IPS DF 6.9 (cell line): Measurements from ENCODE around the gene BST1.
"Not testable (repeated sequence)": the region's sequence is repeated elsewhere in the genome, so short reads cannot be mapped to it uniquely, and the experiment has no call there.

Source experiments
- DNase-seq: peaks from one replicate; pipeline ENCODE4 v3.0.0-alpha.2; 2013; ENCODE audit warnings: low read depth, low spot score
- H3K27ac ChIP-seq: one replicate; pipeline ENCODE4 v1.5.1; 2013; ENCODE audit warnings: low read length, control low read depth
- H3K27me3 ChIP-seq: 2 replicates; pipeline ENCODE4 v1.6.1; 2013; ENCODE audit warnings: mild to moderate bottlenecking, low read length; ENCODE audit not compliant: control insufficient read depth, insufficient read depth
- H3K36me3 ChIP-seq: 2 replicates; pipeline ENCODE4 v1.6.1; 2013; ENCODE audit warnings: low read length; ENCODE audit not compliant: control insufficient read depth, insufficient read depth
- H3K4me1 ChIP-seq: 2 replicates; pipeline ENCODE4 v1.6.1; 2013; ENCODE audit warnings: low read length; ENCODE audit not compliant: control insufficient read depth, insufficient read depth
- H3K4me3 ChIP-seq: 2 replicates; pipeline ENCODE4 v1.5.1; 2013; ENCODE audit warnings: mild to moderate bottlenecking, low read length
- H3K9me3 ChIP-seq: 2 replicates; pipeline ENCODE4 v1.6.1; 2013; ENCODE audit warnings: low read length, inconsistent platforms; ENCODE audit not compliant: control insufficient read depth, insufficient read depth
- WGBS: extraction: QIAGEN DNeasy Blood & Tissue Kit; methylation state at CpG from one replicate; pipeline ENCODE4 v1.1.7; 2013; ENCODE audit warnings: mixed read lengths, missing lambda C conversion rate; ENCODE audit not compliant: insufficient read length, insufficient coverage; 5-methylcytosine and 5-hydroxymethylcytosine counted together

The BST1 gene

DNA sequence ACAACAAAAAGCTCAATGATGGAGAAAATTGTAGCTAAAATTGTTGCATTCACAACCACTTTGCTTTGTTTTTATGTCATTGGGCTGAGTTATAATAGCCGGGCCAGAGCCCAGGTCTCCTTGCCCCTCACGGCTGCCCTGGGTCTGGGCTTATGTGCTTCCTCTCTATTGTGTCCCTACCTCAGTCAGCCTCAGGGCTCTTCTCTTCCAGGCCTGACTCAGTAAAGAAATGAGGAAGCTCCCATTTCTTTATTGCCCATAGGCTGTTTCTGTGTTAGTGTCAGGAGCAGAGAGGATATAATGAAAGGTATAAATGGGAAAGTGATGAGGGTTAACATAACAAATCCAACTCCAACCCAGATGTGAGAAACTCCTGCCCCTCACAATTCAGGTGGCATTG, 18.0 kb downstream of the BST1 start:
- no CpG with 5 or more reads among the region's 2 CpGs for WGBS
- Histone ChIP-seq H3K4me1 (no peaks in the 10 kb centered on the region), H3K27me3 (no peaks in the 10 kb centered on the region), H3K36me3 (no peaks in the 10 kb centered on the region), H3K9me3 (no peaks in the 10 kb centered on the region), H3K27ac (no peak overlapping the region), H3K4me3 (no peak overlapping the region)
- DNase-seq = no peak

DNA sequence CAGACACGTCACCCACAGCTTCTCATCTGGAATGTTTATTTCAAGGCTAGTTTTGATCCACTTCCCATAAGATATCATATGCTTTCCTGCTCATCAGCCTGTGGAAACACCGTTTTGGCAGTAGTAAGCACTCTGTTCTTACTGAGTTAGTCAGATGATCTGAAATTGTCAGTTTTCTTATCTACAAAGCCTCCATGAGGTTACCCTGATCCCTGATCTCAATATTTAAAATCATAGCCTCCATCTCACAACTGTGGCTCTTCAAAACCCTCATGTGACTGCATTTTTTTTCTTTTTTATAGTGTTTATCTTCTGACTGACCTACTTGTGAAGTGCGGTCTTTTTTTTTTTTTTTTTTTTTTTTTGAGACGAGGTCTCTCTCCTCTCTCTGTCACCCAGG, 22.7 kb downstream of the BST1 start:
- no peaks in the 10 kb centered on the region for H3K36me3 ChIP-seq
- no peak overlapping the region for H3K4me3 ChIP-seq
- no peaks in the 10 kb centered on the region for H3K9me3 ChIP-seq
- H3K4me1 ChIP-seq = no peaks in the 10 kb centered on the region
- DNase-seq = no peak
- no CpG with 5 or more reads among the region's 4 CpGs for WGBS
- no peak overlapping the region for H3K27ac ChIP-seq
- no peaks in the 10 kb centered on the region for H3K27me3 ChIP-seq

DNA sequence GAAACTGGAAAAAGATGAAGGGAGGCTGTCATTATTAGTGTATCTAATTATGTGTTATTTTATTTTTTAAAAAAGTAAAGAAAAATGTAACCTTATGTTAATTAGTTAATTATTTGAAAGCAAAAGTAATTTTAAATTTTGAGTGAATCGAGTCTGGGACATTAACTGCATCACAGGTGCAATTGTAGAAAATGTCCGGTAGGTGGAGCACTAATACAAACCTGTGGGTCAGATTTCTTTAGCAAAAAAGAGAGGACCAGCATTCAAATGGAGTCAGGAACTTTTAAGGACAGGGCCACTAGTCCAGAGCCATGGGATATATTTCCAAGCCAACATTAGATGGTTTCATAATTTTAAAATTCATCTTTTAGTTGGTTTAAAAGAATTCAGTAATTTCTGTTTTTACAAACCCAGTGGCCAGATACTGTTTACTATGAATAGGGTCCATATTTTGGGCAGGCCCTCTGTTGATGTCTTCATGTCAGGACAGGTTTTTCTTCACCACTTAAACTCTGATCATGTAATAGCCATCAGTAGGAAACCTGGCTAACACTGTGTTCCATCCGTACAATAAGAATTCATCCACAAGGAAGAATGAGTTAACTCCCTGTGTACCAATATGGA, 27.2 kb downstream of the BST1 start:
- no peak overlapping the region for H3K27ac ChIP-seq
- no peaks in the 10 kb centered on the region for H3K9me3 ChIP-seq
- WGBS = no CpG with 5 or more reads among the region's 3 CpGs
- no peaks in the 10 kb centered on the region for H3K4me1 ChIP-seq
- no peak overlapping the region for H3K4me3 ChIP-seq
- H3K27me3 ChIP-seq = no peaks in the 10 kb centered on the region
- no peaks in the 10 kb centered on the region for H3K36me3 ChIP-seq
- DNase-seq = peak; percentile 11

DNA sequence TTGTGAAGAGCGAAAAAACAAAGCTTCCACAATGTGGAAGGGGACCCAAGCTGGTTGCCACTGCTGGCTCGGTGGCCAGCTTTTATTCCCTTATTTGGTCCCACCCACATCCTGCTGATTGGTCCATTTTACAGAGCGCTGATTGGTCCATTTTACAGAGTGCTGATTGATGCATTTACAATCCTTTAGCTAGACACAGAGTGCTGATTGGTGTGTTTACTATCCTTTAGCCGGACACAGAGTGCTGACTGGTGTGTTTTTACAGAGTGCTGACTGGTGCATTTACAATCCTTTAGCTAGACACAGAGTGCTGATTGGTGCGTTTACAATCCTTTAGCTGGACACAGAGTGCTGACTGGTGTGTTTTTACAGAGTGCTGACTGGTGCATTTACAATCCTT, 30.2 kb downstream of the BST1 start:
- WGBS = no CpG with 5 or more reads among the region's 5 CpGs
- not testable (repeated sequence) for H3K36me3 ChIP-seq, H3K9me3 ChIP-seq, H3K27me3 ChIP-seq, H3K4me1 ChIP-seq, H3K27ac ChIP-seq, DNase-seq, H3K4me3 ChIP-seq

DNA sequence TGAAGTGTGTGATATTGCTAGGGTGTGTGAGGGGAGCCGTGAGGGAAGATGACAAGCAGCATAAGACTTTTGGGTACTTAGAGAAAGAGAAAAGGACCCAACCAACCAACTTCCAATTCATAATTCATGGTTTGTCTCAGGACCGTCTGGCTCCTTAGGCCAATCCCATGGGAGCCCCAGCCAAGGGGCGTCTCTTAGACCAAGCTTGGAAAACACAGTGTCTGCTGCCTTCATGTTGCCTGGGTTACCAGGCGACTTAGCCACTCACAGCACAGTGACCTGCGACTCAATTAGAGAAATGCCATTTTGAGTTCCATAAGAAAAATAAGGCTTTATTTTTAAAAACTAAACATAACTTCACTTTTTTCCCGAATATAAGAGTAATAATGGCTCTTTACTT, 32.7 kb downstream of the BST1 start:
- Histone ChIP-seq H3K27me3 (no peaks in the 10 kb centered on the region), H3K4me1 (no peaks in the 10 kb centered on the region), H3K4me3 (no peak overlapping the region), H3K27ac (no peak overlapping the region), H3K36me3 (no peaks in the 10 kb centered on the region), H3K9me3 (no peaks in the 10 kb centered on the region)
- no CpG with 5 or more reads among the region's 6 CpGs for WGBS
- DNase-seq = no peak

DNA sequence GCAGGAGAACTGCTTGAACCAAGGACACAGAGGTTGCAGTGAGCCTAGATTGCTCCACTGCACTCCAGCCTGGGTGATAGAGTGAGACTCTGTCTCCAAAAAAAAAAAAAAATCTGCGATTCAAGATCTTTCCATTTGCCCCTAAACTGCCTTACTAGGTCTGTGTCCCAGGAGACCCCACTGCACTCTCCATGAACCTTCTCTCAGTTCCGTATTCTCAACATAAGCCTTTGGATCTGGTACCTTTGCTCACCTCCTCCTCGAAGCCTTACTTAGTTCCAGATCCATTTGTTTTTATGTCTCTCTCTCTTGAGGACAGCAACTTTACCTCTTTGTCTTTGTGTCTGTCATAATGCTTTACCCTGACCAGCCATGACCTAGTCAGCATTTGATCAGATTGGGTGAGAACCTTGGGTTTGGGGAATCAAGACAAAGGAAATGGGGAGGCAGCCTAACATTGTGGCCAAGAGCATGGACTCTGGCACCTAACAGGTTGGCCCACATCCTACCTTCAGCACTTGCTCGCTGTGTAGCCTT, 33.7 kb downstream of the BST1 start:
- no CpG with 5 or more reads among the region's 4 CpGs for WGBS

DNA sequence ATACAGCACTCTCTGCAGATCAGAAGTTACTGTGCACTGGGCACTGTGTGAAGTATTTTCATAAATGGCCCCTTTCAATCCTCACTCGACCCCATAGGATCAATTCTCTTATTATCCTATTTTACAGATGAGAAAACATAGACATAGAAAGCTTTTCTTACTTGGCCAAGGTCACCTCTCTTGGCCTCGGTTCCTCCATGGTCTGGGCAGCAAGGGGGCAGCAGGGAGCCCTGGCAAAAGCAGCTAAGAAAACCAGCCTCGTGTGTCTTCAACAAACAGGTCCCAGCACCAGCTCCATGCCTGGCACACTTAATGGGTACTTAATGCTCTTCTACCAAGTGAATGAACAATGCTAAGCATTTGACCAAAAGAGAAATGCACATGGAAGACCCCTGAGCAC, 34.4 kb downstream of the BST1 start:
- Histone ChIP-seq H3K4me3 (no peak overlapping the region), H3K4me1 (no peaks in the 10 kb centered on the region), H3K36me3 (no peaks in the 10 kb centered on the region), H3K27me3 (no peaks in the 10 kb centered on the region), H3K9me3 (no peaks in the 10 kb centered on the region), H3K27ac (no peak overlapping the region)
- WGBS = no CpG with 5 or more reads among the region's 3 CpGs
- DNase-seq = no peak

More for the DNA sequence above, 33.7 kb downstream of the BST1 start:
- no peaks in the 10 kb centered on the region for H3K27me3 ChIP-seq
- H3K27ac ChIP-seq = no peak overlapping the region
- H3K36me3 ChIP-seq = no peaks in the 10 kb centered on the region
- no peak for DNase-seq
- H3K9me3 ChIP-seq = no peaks in the 10 kb centered on the region
- no peaks in the 10 kb centered on the region for H3K4me1 ChIP-seq
- no peak overlapping the region for H3K4me3 ChIP-seq

DNA sequence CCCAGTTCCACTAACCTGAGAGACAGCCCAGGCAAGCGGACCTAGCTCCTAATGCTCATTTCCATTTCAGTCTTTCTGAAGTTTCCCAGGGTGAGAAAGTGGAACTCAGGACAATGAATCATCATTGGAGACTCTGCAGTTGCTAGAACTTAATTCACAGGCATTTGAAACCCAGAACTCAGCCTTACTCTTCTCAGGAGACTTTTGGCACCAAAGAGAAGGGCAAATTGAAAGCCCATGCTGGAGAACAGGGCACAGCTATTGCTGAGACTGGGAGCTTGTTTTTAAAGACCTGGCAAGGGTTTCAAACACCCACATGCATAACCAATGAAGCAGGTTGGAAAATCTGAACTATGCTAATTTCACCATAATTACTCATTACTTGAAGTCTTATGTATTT, 36.0 kb downstream of the BST1 start:
- H3K9me3 ChIP-seq = no peaks in the 10 kb centered on the region
- no peaks in the 10 kb centered on the region for H3K4me1 ChIP-seq
- no peak for DNase-seq

DNA sequence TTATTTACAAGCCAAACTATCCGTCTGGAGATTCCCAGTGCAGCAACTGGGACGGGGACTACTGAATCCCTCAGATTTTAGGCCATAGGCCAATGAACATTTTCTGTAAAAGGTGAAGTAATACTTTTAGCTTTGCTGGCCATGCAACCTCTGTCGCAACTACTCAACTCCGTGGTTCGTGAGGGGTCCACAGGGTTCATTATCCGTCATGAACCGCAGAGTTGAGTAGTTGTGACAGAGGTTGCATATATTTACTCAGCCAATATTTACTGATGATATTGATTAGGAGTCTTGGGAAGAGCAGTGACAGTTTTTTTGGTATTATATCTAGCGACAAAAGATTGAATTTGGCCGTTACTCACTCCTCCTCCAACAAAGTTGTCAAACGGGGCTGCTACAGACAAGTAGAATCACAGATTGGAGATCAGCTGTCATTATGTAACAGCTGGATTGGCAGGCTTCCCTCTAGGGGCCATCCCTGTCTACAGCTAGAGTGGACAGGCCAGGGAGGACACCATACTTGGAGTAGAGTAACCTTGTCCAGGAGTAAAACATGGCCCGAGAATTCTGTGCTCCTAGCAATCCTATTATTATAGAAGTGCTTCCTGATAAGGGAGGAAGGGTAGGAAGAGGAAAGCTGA, 38.0 kb downstream of the BST1 start:
- Histone ChIP-seq H3K27me3 (no peaks in the 10 kb centered on the region), H3K27ac (no peak overlapping the region), H3K4me1 (no peaks in the 10 kb centered on the region), H3K36me3 (no peaks in the 10 kb centered on the region), H3K4me3 (no peak overlapping the region), H3K9me3 (no peaks in the 10 kb centered on the region)
- no peak for DNase-seq
- no CpG with 5 or more reads among the region's 11 CpGs for WGBS

More for the DNA sequence above, 36.0 kb downstream of the BST1 start:
- no peaks in the 10 kb centered on the region for H3K36me3 ChIP-seq
- no CpG with 5 or more reads among the region's 1 CpG for WGBS
- no peak overlapping the region for H3K27ac ChIP-seq
- H3K4me3 ChIP-seq = no peak overlapping the region
- H3K27me3 ChIP-seq = no peaks in the 10 kb centered on the region

DNA sequence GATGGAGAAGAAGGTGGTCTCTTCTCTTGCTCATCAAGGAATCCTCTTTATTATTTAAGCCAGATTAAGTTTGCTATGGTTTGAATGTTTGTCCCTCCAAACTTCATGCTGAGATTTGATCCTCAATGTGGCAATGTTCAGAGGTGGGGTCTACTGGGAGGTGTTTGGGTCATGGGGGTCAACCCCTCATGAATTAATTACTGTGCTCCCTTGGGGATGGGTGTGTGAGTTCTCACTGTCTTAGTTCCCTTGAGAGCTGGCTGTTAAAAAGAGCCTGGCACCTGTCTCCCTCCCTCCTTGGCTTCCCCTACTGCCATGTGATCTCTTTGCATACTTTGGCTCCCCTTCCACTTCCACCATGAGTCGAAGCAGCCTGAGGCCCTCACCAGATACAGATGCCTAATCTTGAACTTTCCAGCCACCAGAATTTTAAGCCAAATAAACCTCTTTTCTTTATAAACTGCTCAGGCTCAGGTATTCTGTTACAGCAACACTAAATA, 39.3 kb downstream of the BST1 start:
- no peaks in the 10 kb centered on the region for H3K36me3 ChIP-seq
- H3K27me3 ChIP-seq = no peaks in the 10 kb centered on the region
- no peaks in the 10 kb centered on the region for H3K4me1 ChIP-seq
- no peaks in the 10 kb centered on the region for H3K9me3 ChIP-seq
- no peak for DNase-seq
- no peak overlapping the region for H3K27ac ChIP-seq
- no peak overlapping the region for H3K4me3 ChIP-seq
- no CpG with 5 or more reads among the region's 1 CpG for WGBS

DNA sequence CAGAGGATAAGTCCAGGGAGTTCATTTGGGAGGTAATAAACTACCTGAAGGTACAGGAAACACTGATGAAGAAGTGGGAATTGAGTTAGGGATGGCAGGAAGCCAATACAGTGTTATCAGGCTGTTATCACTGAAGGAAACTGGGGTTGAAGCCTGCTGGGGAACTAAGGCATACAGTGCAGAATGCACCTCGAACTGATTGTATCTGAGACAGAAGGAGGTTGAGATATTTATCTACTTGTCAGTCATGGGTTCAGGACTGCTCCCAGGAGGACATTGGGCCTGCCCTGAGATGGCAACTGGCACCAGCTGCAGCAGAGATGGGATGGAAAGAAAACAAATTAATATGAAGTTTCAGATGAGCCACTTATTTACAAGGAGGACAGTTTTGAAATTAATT, 39.8 kb downstream of the BST1 start:
- no peaks in the 10 kb centered on the region for H3K9me3 ChIP-seq
- no peak for DNase-seq
- H3K27me3 ChIP-seq = no peaks in the 10 kb centered on the region
- WGBS = no CpG with 5 or more reads among the region's 1 CpG
- no peaks in the 10 kb centered on the region for H3K4me1 ChIP-seq
- no peaks in the 10 kb centered on the region for H3K36me3 ChIP-seq
- H3K4me3 ChIP-seq = no peak overlapping the region
- H3K27ac ChIP-seq = no peak overlapping the region
